ENCODE results near the gene PHB1.

- no peak for TF ChIP-seq POLR2AphosphoS5 (IDR thresholded peaks at IDR 0.05; ENCODE audit: low read depth, low read length)
- TF ChIP-seq POLR2A (IDR thresholded peaks at IDR 0.05; ENCODE audit: low read depth, low read length): no peak
- no peak for TF ChIP-seq POU2F2 (IDR thresholded peaks at IDR 0.05; ENCODE audit: low read depth, low read length)
- no peak for TF ChIP-seq SPI1 (IDR thresholded peaks at IDR 0.05; ENCODE audit: low read depth, low read length)
- TF ChIP-seq TAF1 (IDR thresholded peaks at IDR 0.05; ENCODE audit: low read depth, low read length): no peak
Observed at GRCh38 chr17:49379926-49380325, 34.8 kb downstream of the PHB1 start.
